HEK293 (cell line): ENCODE results near the gene CXXC5.
A peak's percentile ranks its signal among the peaks of the same experiment; 100 is the strongest.
"Not testable (repeated sequence)": the region's sequence is repeated elsewhere in the genome, so short reads cannot be mapped to it uniquely, and the experiment has no call there.

Experiments used
- CTCF ChIA-PET: fragments of 350-600 bp; formaldehyde crosslinking; extraction: SDS; loops from one replicate; lab custom pipeline; 2021; ENCODE audit warnings: antibody characterized with exemption; lab: Yijun Ruan, JAX
- POLR2A ChIA-PET: fragments of 300-600 bp; formaldehyde crosslinking; extraction: SDS; loops from one replicate; lab custom pipeline; 2020; ENCODE audit warnings: antibody characterized with exemption, inconsistent platforms; lab: Yijun Ruan, JAX
- H3K27ac ChIP-seq: fragments of 200-500 bp; sonication (Bioruptor generic); 2 replicates; pipeline ENCODE4 v1.5.1; 2014; ENCODE audit warnings: low read depth, low read length, control low read depth, inconsistent platforms; ENCODE audit errors: extremely low read depth
- H3K36me3 ChIP-seq, 2 experiments: fragments of 200-500 bp in 1 of 2; sonication (Bioruptor generic) in 1 of 2; 1 replicate in 1 of 2; 2 replicates in 1 of 2; pipeline ENCODE4 v1.5.1; 2014 to 2017; ENCODE audit warnings: inconsistent platforms in 2 of 2, low read length in 2 of 2; ENCODE audit not compliant: control insufficient read depth in 2 of 2, insufficient read depth in 1 of 2
- H3K4me1 ChIP-seq: fragments of 200-500 bp; sonication (Bioruptor generic); 2 replicates; pipeline ENCODE4 v1.5.1; 2014; ENCODE audit warnings: mild to moderate bottlenecking, low read length, inconsistent platforms; ENCODE audit not compliant: control insufficient read depth, insufficient read depth
- H3K4me3 ChIP-seq: 2 replicates; pipeline ENCODE4 v1.5.1; 2011; ENCODE audit warnings: low read depth, mild to moderate bottlenecking, control low read depth, low read length, moderate library complexity
- H3K9me3 ChIP-seq: fragments of 200-500 bp; sonication (Bioruptor generic); 2 replicates; pipeline ENCODE4 v1.5.1; 2014; ENCODE audit warnings: low read depth, low read length, inconsistent platforms; ENCODE audit not compliant: control insufficient read depth, insufficient read depth
- HOXD13 ChIP-seq: sonication (generic); formaldehyde crosslinking; IDR thresholded peaks from 2 replicates; pipeline ENCODE4 v1.8.0; 2022; ENCODE audit warnings: missing genetic modification reagents, borderline replicate concordance
- PATZ1 ChIP-seq: fragments of 450-650 bp; formaldehyde crosslinking; IDR thresholded peaks from 2 replicates; pipeline ENCODE4 v1.5.1; 2016; ENCODE audit warnings: missing biosample characterization, missing genetic modification characterization
- SCRT2 ChIP-seq: fragments of 450-650 bp; formaldehyde crosslinking; IDR thresholded peaks from 2 replicates; pipeline ENCODE4 v1.5.1; 2016; ENCODE audit warnings: missing biosample characterization, missing genetic modification characterization
- TRIM28 ChIP-seq: IDR thresholded peaks from 2 replicates; pipeline ENCODE4 v1.6.1; 2011; ENCODE audit warnings: low read length, control low read depth, borderline replicate concordance
- TSHZ1 ChIP-seq: fragments of 450-650 bp; formaldehyde crosslinking; IDR thresholded peaks from 2 replicates; pipeline ENCODE4 v1.5.1; 2016; ENCODE audit warnings: missing biosample characterization, missing genetic modification characterization, borderline replicate concordance
- ZNF169 ChIP-seq: fragments of 450-650 bp; formaldehyde crosslinking; IDR thresholded peaks from 2 replicates; pipeline ENCODE4 v1.5.1; 2016; ENCODE audit warnings: missing biosample characterization, missing genetic modification characterization
- ZNF174 ChIP-seq: fragments of 450-650 bp; formaldehyde crosslinking; IDR thresholded peaks from 2 replicates; pipeline ENCODE4 v1.5.0; 2017; ENCODE audit warnings: missing biosample characterization, mild to moderate bottlenecking, missing genetic modification characterization
- ZNF18 ChIP-seq: fragments of 450-650 bp; formaldehyde crosslinking; IDR thresholded peaks from 2 replicates; pipeline ENCODE4 v1.5.1; 2016; ENCODE audit warnings: missing biosample characterization, missing genetic modification characterization
- ZNF2 ChIP-seq: fragments of 450-650 bp; formaldehyde crosslinking; IDR thresholded peaks from 2 replicates; pipeline ENCODE4 v1.5.1; 2016; ENCODE audit warnings: missing biosample characterization, missing genetic modification characterization
- ZNF223 ChIP-seq: fragments of 450-650 bp; formaldehyde crosslinking; IDR thresholded peaks from 2 replicates; pipeline ENCODE4 v1.5.1; 2016; ENCODE audit warnings: missing biosample characterization, missing genetic modification characterization
- ZNF366 ChIP-seq: fragments of 450-650 bp; formaldehyde crosslinking; conservative IDR thresholded peaks from 2 replicates; pipeline ENCODE4 v1.5.1; 2016; ENCODE audit warnings: missing biosample characterization, missing genetic modification characterization
- ZNF501 ChIP-seq: fragments of 450-650 bp; formaldehyde crosslinking; IDR thresholded peaks from 2 replicates; pipeline ENCODE4 v1.5.1; 2016; ENCODE audit warnings: missing biosample characterization, missing genetic modification characterization
- ZNF549 ChIP-seq: fragments of 450-650 bp; IDR thresholded peaks from 2 replicates; pipeline ENCODE4 v1.5.1; 2018; ENCODE audit warnings: missing biosample characterization, missing genetic modification characterization, mild to moderate bottlenecking, inconsistent platforms, moderate library complexity
- ZNF558 ChIP-seq: fragments of 450-650 bp; formaldehyde crosslinking; IDR thresholded peaks from 2 replicates; pipeline ENCODE4 v1.5.1; 2016; ENCODE audit warnings: missing biosample characterization, missing genetic modification characterization
- ZNF580 ChIP-seq: fragments of 450-650 bp; formaldehyde crosslinking; IDR thresholded peaks from 2 replicates; pipeline ENCODE4 v1.5.1; 2016; ENCODE audit warnings: missing biosample characterization, missing genetic modification characterization
- ZNF585B ChIP-seq: fragments of 450-650 bp; formaldehyde crosslinking; IDR thresholded peaks from 2 replicates; pipeline ENCODE4 v1.5.1; 2016; ENCODE audit warnings: missing biosample characterization, missing genetic modification characterization
- ZNF629 ChIP-seq: fragments of 450-650 bp; formaldehyde crosslinking; IDR thresholded peaks from 2 replicates; pipeline ENCODE4 v1.5.1; 2017; ENCODE audit warnings: missing biosample characterization, missing genetic modification characterization
- ZNF670 ChIP-seq: fragments of 450-650 bp; formaldehyde crosslinking; IDR thresholded peaks from 2 replicates; pipeline ENCODE4 v1.5.1; 2016; ENCODE audit warnings: missing biosample characterization, missing genetic modification characterization, low read depth
- ZNF76 ChIP-seq: fragments of 450-650 bp; formaldehyde crosslinking; IDR thresholded peaks from 2 replicates; pipeline ENCODE4; 2016; ENCODE audit warnings: low read depth, missing biosample characterization, missing genetic modification characterization, borderline replicate concordance
- TF ChIP-seq, protein P1 (sequence below): fragments of 450-650 bp; formaldehyde crosslinking; optimal IDR thresholded peaks from 2 replicates; pipeline ENCODE3; 2016; ENCODE audit warnings: missing biosample characterization, mild to moderate bottlenecking, missing genetic modification characterization
- TF ChIP-seq, protein P2 (sequence below): fragments of 450-650 bp; formaldehyde crosslinking; IDR thresholded peaks from 2 replicates; pipeline ENCODE4 v1.5.1; 2016; ENCODE audit warnings: missing biosample characterization, missing genetic modification characterization

CXXC5 gene

DNA sequence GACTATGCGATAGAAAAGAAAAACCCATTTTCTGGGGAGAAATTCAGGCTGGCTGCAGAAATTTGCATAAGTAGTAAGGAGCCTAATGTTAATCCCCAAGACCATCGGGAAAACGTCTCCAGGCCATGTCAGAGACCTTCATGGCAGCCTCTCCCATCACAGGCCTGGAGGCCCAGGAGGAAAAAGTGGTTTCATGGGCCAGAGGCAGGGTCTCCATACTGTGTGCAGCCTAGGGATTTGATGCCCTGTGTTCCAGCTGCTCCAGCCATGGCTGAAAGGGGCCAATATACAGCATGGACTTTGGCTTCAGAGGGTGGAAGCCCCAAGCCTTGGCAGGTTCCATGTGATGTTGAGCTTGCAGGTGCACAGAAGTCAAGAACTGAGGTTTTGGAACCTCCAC, 71.8 kb downstream of the CXXC5 start:
- POLR2A ChIA-PET, H3K4me1 ChIP-seq, H3K9me3 ChIP-seq, H3K36me3 ChIP-seq, H3K27ac ChIP-seq, H3K4me3 ChIP-seq: not testable (repeated sequence)
- CTCF ChIA-PET = interaction anchor here (0.8 to 1.5 kb wide), 2 partner anchors 46 to 56 kb away, joined by 3 to 4 read pairs; no protein-coding TSS in a partner anchor
- peak; percentile 95 for TF ChIP-seq ZNF585B (tag by site-specific recombination)

GRCh38 chr5:139723986-139724587, 75.9 kb downstream of the CXXC5 start:
- H3K4me3 ChIP-seq = no peak overlapping the region
- CTCF ChIA-PET = interaction anchor here (1.5 to 1.8 kb wide), 2 partner anchors 41 to 91 kb away, joined by 5 to 6 read pairs; no protein-coding TSS in a partner anchor

More at GRCh38 chr5:139723986-139724587, 75.9 kb downstream of the CXXC5 start:
- no peaks in the 10 kb centered on the region for H3K4me1 ChIP-seq
- POLR2A ChIA-PET = interaction anchor here (0.9 kb wide), 1 partner anchor 15 kb away, joined by 3 read pairs; no protein-coding TSS in a partner anchor
- H3K27ac ChIP-seq = no peak overlapping the region
- H3K36me3 ChIP-seq = no peaks in the 10 kb centered on the region
- no peak for TF ChIP-seq TRIM28
- TF ChIP-seq, protein P1, sequence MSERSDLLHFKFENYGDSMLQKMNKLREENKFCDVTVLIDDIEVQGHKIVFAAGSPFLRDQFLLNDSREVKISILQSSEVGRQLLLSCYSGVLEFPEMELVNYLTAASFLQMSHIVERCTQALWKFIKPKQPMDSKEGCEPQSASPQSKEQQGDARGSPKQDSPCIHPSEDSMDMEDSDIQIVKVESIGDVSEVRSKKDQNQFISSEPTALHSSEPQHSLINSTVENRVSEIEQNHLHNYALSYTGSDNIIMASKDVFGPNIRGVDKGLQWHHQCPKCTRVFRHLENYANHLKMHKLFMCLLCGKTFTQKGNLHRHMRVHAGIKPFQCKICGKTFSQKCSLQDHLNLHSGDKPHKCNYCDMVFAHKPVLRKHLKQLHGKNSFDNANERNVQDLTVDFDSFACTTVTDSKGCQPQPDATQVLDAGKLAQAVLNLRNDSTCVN (tag by site-specific recombination) = no peak
- no peak for TF ChIP-seq HOXD13 (CRISPR knock-in tag)
- TF ChIP-seq ZNF2 = no peak
- no peak for TF ChIP-seq ZNF18 (tag by site-specific recombination)
- TF ChIP-seq, protein P2, sequence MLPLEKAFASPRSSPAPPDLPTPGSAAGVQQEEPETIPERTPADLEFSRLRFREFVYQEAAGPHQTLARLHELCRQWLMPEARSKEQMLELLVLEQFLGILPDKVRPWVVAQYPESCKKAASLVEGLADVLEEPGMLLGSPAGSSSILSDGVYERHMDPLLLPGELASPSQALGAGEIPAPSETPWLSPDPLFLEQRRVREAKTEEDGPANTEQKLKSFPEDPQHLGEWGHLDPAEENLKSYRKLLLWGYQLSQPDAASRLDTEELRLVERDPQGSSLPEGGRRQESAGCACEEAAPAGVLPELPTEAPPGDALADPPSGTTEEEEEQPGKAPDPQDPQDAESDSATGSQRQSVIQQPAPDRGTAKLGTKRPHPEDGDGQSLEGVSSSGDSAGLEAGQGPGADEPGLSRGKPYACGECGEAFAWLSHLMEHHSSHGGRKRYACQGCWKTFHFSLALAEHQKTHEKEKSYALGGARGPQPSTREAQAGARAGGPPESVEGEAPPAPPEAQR = no peak
- TF ChIP-seq ZNF629 (tag by site-specific recombination) = no peak
- TF ChIP-seq TSHZ1 (tag by site-specific recombination) = no peak
- no peak for TF ChIP-seq ZNF223 (tag by site-specific recombination)
- no peak for TF ChIP-seq SCRT2
- no peak for TF ChIP-seq ZNF366 (tag by site-specific recombination)
- no peak for TF ChIP-seq ZNF169 (tag by site-specific recombination)
- no peak for TF ChIP-seq ZNF174 (tag by site-specific recombination)
- no peak for TF ChIP-seq ZNF549 (tag by site-specific recombination)
- TF ChIP-seq ZNF501 (tag by site-specific recombination) = no peak
- TF ChIP-seq PATZ1 = no peak
- TF ChIP-seq ZNF580 (tag by site-specific recombination) = no peak
- TF ChIP-seq ZNF558 = no peak
- TF ChIP-seq ZNF76 (tag by site-specific recombination) = no peak
- TF ChIP-seq ZNF670 (tag by site-specific recombination) = no peak
- no peaks in the 10 kb centered on the region for H3K9me3 ChIP-seq
